ENCODE results near the gene TCP11L2. TPM values are rescaled to one million over a fixed set of nuclear protein-coding genes. Genes with fewer than 3 reads are reported as not detected.

Gene TCP11L2
- total RNA-seq, 1 experiment from 2014 or later: 6.1 TPM

DNA sequence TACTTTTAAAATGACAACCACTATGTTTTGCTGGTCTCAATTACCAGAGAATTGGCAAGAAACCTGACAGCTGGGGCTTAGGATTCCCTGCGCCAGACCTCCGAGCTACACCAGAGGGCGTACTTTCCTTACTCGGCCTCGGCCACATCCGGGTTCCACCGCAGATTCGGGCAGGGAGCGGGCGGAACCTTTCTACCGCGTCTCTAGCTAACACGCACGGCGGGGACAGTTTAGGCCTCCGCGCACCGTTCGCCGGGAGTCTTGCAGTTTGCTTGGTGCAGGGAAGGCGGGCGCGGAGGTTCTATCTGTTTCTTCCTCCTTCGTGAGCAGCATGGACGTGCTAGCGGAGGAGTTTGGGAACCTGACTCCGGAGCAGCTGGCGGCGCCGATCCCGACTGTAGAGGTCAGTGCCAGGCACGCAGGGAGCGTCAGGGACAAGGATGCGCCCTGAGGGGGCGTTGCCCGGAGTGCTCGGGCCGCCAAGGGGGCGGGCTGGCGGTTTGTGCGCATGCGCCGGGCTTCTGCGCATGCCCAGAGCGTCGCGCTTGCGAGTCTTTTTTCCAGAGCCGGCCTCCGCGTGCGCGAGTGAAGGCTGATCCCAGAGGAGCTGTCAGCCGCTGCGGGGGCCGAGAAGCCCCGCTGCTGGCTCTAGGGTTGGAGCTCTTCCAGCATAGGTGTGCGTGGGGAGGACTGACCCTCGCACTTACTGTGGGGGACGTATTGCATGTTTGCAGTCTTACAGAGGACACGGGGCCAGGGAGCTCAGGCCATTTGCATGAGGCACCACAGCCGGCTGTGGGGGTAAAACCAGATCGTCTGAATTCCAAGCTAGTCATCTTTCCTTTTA is 55.2 kb downstream of the TCP11L2 start, which contains the start of gene POLR3B:
Gene POLR3B (plus strand): TSS at position 200 of the 847 bp plus-strand sequence. CDS start 132 bp downstream, at position 332.
- no CpG with 5 or more reads among the region's 63 CpGs for WGBS (ENCODE audit: extremely low coverage, insufficient read length, low lambda C conversion rate)
- TF ChIP-seq, protein P1, sequence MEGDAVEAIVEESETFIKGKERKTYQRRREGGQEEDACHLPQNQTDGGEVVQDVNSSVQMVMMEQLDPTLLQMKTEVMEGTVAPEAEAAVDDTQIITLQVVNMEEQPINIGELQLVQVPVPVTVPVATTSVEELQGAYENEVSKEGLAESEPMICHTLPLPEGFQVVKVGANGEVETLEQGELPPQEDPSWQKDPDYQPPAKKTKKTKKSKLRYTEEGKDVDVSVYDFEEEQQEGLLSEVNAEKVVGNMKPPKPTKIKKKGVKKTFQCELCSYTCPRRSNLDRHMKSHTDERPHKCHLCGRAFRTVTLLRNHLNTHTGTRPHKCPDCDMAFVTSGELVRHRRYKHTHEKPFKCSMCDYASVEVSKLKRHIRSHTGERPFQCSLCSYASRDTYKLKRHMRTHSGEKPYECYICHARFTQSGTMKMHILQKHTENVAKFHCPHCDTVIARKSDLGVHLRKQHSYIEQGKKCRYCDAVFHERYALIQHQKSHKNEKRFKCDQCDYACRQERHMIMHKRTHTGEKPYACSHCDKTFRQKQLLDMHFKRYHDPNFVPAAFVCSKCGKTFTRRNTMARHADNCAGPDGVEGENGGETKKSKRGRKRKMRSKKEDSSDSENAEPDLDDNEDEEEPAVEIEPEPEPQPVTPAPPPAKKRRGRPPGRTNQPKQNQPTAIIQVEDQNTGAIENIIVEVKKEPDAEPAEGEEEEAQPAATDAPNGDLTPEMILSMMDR (conservative IDR thresholded peaks at IDR 0.05): peak; percentile 91
- H3K9me3 ChIP-seq (ENCODE audit: control insufficient read depth, low read depth, low read length): no peaks in the 10 kb centered on the region
- no peaks in the 10 kb centered on the region for H3K4me1 ChIP-seq (ENCODE audit: insufficient read depth, low read length)
- H3K79me1 ChIP-seq (ENCODE audit: insufficient read depth, low read depth, low read length, poor library complexity, severe bottlenecking): no peaks in the 10 kb centered on the region
- H3T11ph ChIP-seq (ENCODE audit: low read length): no peak within 1 kb of the TSS
- peak within 1 kb of the TSS; percentile 74; the same call in 1 of the 2 replicates for H3K14ac ChIP-seq (ENCODE audit: insufficient read depth, low read length)
- H3K56ac ChIP-seq (ENCODE audit: insufficient read length, low read depth, low read length): no peak within 1 kb of the TSS
- no peak within 1 kb of the TSS for H4K5ac ChIP-seq (ENCODE audit: insufficient read length, low read depth, low read length)
- no peaks in the 10 kb centered on the region for H3K36me3 Mint-ChIP-seq (ENCODE audit: insufficient read depth in 1 of 3, low read depth in 3 of 3)
- H3K9ac ChIP-seq (ENCODE audit: extremely low read depth, insufficient read length, low read length): peak within 1 kb of the TSS; percentile 61
- peak within 1 kb of the TSS; percentile 52 to 97 (median 93); a peak in 6 of 7 replicates for H3K27ac Mint-ChIP-seq
- peaks cover 9 to 11% of the 10 kb centered on the region in 2 experiments; a peak in 3 of 4 replicates for H3K4me1 Mint-ChIP-seq
- H3K23me2 ChIP-seq (ENCODE audit: insufficient read length, low read depth, low read length, poor library complexity, severe bottlenecking): peaks cover 2% of the 10 kb centered on the region
- no peak within 1 kb of the TSS for H2AK5ac ChIP-seq (ENCODE audit: insufficient read length, low read length)
- no peak within 1 kb of the TSS for H4K91ac ChIP-seq (ENCODE audit: insufficient read length, low read depth, low read length)
- H2BK5ac ChIP-seq (ENCODE audit: insufficient read length, low read length): no peak within 1 kb of the TSS
- no peaks in the 10 kb centered on the region for H4K20me1 ChIP-seq (ENCODE audit: control insufficient read depth, insufficient read depth, insufficient read length)
- peak within 1 kb of the TSS; percentile 94 for H3K4me3 Mint-ChIP-seq
- no peak within 1 kb of the TSS for H3K27ac ChIP-seq (ENCODE audit: insufficient read length, low read depth, low read length)
- H3K18ac ChIP-seq (ENCODE audit: insufficient read length, low read depth, low read length): peak within 1 kb of the TSS; percentile 16
- no peaks in the 10 kb centered on the region for H3K27me3 ChIP-seq (ENCODE audit: insufficient read depth, low read length)
- peak within 1 kb of the TSS; percentile 10 for H2AFZ ChIP-seq (ENCODE audit: low read length)
- peak within 1 kb of the TSS; percentile 74 for H3K4me2 ChIP-seq (ENCODE audit: insufficient read depth, insufficient read length, low read length)
- H3K23ac ChIP-seq (ENCODE audit: insufficient read length, low read depth, low read length): no peak within 1 kb of the TSS
- no peak within 1 kb of the TSS for H2BK12ac ChIP-seq (ENCODE audit: insufficient read length, low read depth, low read length)
- no peak within 1 kb of the TSS for H2BK120ac ChIP-seq (ENCODE audit: low read depth, low read length, poor library complexity, severe bottlenecking)
- H3K79me2 ChIP-seq (ENCODE audit: insufficient read depth, low read length): no peaks in the 10 kb centered on the region
- H4K8ac ChIP-seq (replicated peaks; ENCODE audit: insufficient read length, low read depth, low read length): no peak within 1 kb of the TSS
- no peak within 1 kb of the TSS for H3K4ac ChIP-seq (ENCODE audit: low read depth, low read length)
- H2BK15ac ChIP-seq (ENCODE audit: low read depth, low read length): no peak within 1 kb of the TSS
- H3K9me3 Mint-ChIP-seq: no peaks in the 10 kb centered on the region
- H2BK20ac ChIP-seq (ENCODE audit: low read depth, low read length, poor library complexity, severe bottlenecking): no peak within 1 kb of the TSS
- no peaks in the 10 kb centered on the region; the same call in 1 of the 2 replicates for H3K27me3 Mint-ChIP-seq (ENCODE audit: low read depth)
- DNase-seq: peak; percentile 96
